Measurements from ENCODE around the gene ARFRP1. TPM values are rescaled to one million over a fixed set of nuclear protein-coding genes. Genes with fewer than 3 reads are reported as not detected.

The ARFRP1 gene
- total and polyA plus RNA-seq, 2 of the 13 experiments (the other 11 are each of a cell fraction or from before 2014, with no cell fraction given), result 32.0 to 51.1 TPM

DNA sequence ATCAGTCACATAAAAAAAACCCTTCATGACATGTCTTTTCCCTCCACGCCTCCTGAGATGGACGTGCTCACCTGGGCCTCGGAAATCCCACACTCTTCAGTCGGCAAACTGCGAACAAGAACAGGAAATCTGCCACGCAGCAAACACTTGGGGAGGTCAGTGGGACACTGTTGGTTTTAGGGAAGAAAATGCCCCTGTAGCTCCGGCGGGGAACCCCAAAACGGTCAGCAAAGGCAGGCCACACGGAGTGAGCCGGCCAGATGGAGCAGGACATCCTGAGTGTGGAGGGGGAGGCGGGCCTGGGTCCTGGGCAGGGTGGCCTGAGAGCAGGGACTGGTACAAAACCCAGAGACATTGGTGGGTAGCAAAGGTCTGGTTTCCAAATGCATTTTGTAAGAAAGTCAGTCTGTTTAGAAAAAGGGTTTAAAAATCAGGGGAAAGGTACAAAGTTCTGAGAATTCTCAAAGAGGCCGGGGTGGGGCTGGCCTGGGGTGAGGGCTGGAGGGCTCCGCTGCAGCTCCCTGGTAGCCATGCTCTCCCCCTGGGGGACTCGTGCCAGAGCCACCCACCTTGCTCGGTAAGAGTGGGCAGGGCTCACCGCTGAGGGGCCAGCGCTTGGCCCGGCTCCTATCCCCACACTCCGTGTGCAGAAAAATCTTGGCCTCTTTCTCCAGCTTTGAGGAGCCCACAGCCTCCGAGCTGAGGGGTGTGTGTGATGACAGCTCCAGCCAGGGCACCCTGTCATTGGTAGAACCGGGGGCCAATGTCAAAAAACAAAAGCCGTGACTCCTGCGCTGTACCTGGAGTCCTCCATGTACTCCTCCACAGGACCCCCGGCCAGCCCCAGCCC, 37.0 kb upstream of the ARFRP1 start (continued):
- TF ChIP-seq ZNF549 (CRISPR knock-in tag; IDR thresholded peaks at IDR 0.05) (no peak), ZNF562 (CRISPR knock-in tag; IDR thresholded peaks at IDR 0.05; ENCODE audit: borderline replicate concordance) (no peak), MTA1 (CRISPR knock-in tag; IDR thresholded peaks at IDR 0.05; ENCODE audit: borderline replicate concordance) (0 out of 2 replicates have a peak, but pooled peaks have one; percentile 56), ZNF337 (CRISPR knock-in tag; IDR thresholded peaks at IDR 0.05; ENCODE audit: borderline replicate concordance, low read depth) (no peak), REPIN1 (CRISPR knock-in tag; IDR thresholded peaks at IDR 0.05; ENCODE audit: borderline replicate concordance, low read depth) (peak; percentile 76; the same call in 1 of the 2 replicates), ZNF383 (CRISPR knock-in tag; IDR thresholded peaks at IDR 0.05; ENCODE audit: borderline replicate concordance) (0 out of 2 replicates have a peak, but pooled peaks have one; percentile 9), ATF7-NPFF (CRISPR knock-in tag; IDR thresholded peaks at IDR 0.05; ENCODE audit: low read depth) (0 out of 2 replicates have a peak, but pooled peaks have one; percentile 40), TMF1 (CRISPR knock-in tag; IDR thresholded peaks at IDR 0.05; ENCODE audit: low read depth) (peak; percentile 73), RARG (CRISPR knock-in tag; IDR thresholded peaks at IDR 0.05; ENCODE audit: low read depth) (0 out of 2 replicates have a peak, but pooled peaks have one; percentile 59), PHF8 (CRISPR knock-in tag; IDR thresholded peaks at IDR 0.05) (peak; percentile 29; the same call in 1 of the 2 replicates), ZNF446 (CRISPR knock-in tag; IDR thresholded peaks at IDR 0.05) (peak; percentile 14; the same call in 1 of the 2 replicates), ZNF614 (CRISPR knock-in tag; IDR thresholded peaks at IDR 0.05; ENCODE audit: borderline replicate concordance) (0 out of 2 replicates have a peak, but pooled peaks have one; percentile 8), SMAD1 (CRISPR knock-in tag; IDR thresholded peaks at IDR 0.05; ENCODE audit: borderline replicate concordance, low read depth) (0 out of 2 replicates have a peak, but pooled peaks have one; percentile 17), FOXC1 (CRISPR knock-in tag; IDR thresholded peaks at IDR 0.05; ENCODE audit: borderline replicate concordance) (peak; percentile 69; the same call in 1 of the 2 replicates), ZC3H13 (CRISPR knock-in tag; IDR thresholded peaks at IDR 0.05) (peak; percentile 93), ZFP1 (CRISPR knock-in tag; IDR thresholded peaks at IDR 0.05) (0 out of 2 replicates have a peak, but pooled peaks have one; percentile 18), KMT2A (CRISPR knock-in tag; IDR thresholded peaks at IDR 0.05) (peak; percentile 40; the same call in 1 of the 2 replicates), PAF1 (CRISPR knock-in tag; IDR thresholded peaks at IDR 0.05) (peak; percentile 88; the same call in 1 of the 2 replicates), NR2F2 (IDR thresholded peaks at IDR 0.05; ENCODE audit: borderline replicate concordance, low read depth) (0 out of 2 replicates have a peak, but pooled peaks have one; percentile 3), DR1 (CRISPR knock-in tag; IDR thresholded peaks at IDR 0.05) (0 out of 2 replicates have a peak, but pooled peaks have one; percentile 43), JUN (CRISPR knock-in tag; IDR thresholded peaks at IDR 0.05) (peak; percentile 62), GABPB1 (CRISPR knock-in tag; IDR thresholded peaks at IDR 0.05) (peak; percentile 37; the same call in 1 of the 2 replicates)
- TF ChIP-seq, protein P1, sequence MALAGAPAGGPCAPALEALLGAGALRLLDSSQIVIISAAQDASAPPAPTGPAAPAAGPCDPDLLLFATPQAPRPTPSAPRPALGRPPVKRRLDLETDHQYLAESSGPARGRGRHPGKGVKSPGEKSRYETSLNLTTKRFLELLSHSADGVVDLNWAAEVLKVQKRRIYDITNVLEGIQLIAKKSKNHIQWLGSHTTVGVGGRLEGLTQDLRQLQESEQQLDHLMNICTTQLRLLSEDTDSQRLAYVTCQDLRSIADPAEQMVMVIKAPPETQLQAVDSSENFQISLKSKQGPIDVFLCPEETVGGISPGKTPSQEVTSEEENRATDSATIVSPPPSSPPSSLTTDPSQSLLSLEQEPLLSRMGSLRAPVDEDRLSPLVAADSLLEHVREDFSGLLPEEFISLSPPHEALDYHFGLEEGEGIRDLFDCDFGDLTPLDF (CRISPR knock-in tag; IDR thresholded peaks at IDR 0.05), result no peak
- TF ChIP-seq, protein P2, sequence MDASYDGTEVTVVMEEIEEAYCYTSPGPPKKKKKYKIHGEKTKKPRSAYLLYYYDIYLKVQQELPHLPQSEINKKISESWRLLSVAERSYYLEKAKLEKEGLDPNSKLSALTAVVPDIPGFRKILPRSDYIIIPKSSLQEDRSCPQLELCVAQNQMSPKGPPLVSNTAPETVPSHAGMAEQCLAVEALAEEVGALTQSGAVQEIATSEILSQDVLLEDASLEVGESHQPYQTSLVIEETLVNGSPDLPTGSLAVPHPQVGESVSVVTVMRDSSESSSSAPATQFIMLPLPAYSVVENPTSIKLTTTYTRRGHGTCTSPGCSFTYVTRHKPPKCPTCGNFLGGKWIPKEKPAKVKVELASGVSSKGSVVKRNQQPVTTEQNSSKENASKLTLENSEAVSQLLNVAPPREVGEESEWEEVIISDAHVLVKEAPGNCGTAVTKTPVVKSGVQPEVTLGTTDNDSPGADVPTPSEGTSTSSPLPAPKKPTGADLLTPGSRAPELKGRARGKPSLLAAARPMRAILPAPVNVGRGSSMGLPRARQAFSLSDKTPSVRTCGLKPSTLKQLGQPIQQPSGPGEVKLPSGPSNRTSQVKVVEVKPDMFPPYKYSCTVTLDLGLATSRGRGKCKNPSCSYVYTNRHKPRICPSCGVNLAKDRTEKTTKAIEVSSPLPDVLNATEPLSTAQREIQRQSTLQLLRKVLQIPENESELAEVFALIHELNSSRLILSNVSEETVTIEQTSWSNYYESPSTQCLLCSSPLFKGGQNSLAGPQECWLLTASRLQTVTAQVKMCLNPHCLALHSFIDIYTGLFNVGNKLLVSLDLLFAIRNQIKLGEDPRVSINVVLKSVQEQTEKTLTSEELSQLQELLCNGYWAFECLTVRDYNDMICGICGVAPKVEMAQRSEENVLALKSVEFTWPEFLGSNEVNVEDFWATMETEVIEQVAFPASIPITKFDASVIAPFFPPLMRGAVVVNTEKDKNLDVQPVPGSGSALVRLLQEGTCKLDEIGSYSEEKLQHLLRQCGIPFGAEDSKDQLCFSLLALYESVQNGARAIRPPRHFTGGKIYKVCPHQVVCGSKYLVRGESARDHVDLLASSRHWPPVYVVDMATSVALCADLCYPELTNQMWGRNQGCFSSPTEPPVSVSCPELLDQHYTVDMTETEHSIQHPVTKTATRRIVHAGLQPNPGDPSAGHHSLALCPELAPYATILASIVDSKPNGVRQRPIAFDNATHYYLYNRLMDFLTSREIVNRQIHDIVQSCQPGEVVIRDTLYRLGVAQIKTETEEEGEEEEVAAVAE (CRISPR knock-in tag; IDR thresholded peaks at IDR 0.05; ENCODE audit: borderline replicate concordance), result peak; percentile 28; the same call in 1 of the 2 replicates
